Mucosa of descending colon (tissue), 3 donors: Measurements from ENCODE around the gene FFAR4. TPM values are rescaled to one million over a fixed set of nuclear protein-coding genes. Genes with fewer than 3 reads are reported as not detected.

ENCODE experiments used
- ATAC-seq: fragments of 200-7000 bp; cut with Tn5 transposase; one replicate; pipeline ENCODE4 v1.9.1; 2020; ENCODE audit warnings: mild to moderate bottlenecking, moderate library complexity
- DNase-seq, 3 donors: peaks; one replicate each; pipeline ENCODE4 v3.0.0-alpha.2; 2020
- H3K36me3 ChIP-seq: fragments of 200-600 bp; one replicate; pipeline ENCODE4 v1.8.0; 2021; ENCODE audit warnings: low read depth, mild to moderate bottlenecking
- H3K4me1 ChIP-seq: fragments of 200-600 bp; one replicate; pipeline ENCODE4 v1.8.0; 2021; ENCODE audit warnings: low read depth, mild to moderate bottlenecking
- H3K4me3 ChIP-seq: fragments of 200-600 bp; one replicate; pipeline ENCODE4 v1.8.0; 2021; ENCODE audit warnings: mild to moderate bottlenecking
- H3K9me3 ChIP-seq: fragments of 200-600 bp; one replicate; pipeline ENCODE4 v1.8.0; 2021; ENCODE audit warnings: mild to moderate bottlenecking
- intact Hi-C, 2 donors: fragments of 100-400 bp; cut with DNase I in 1 of 2; cut with micrococcal nuclease in 1 of 2; formaldehyde crosslinking; loops; one replicate each; pipeline versions ENCODE4 v1.11.0 to v1.11.1; 2022; cut with DNase I, micrococcal nuclease
- total RNA-seq, 3 donors: library from RNA; stranded (reverse); fragmentation: NEBNext Ultra II Directional in 2 of 3; extraction: Animal tissue kit (Norgen Biotek cat#: 25700) in 2 of 3; gene quantifications; one replicate each; pipeline versions ENCODE4 v1.2.1 to v1.2.4, GENCODE V29; 2021 to 2023
- TF ChIP-seq, protein P1 (sequence below): fragments of 200-600 bp; IDR thresholded peaks from one replicate; pipeline ENCODE4 v1.8.0; 2022; ENCODE audit warnings: antibody characterized with exemption, mild to moderate bottlenecking
- donor health status: DM: no; HTN: no; CAD: no; lungs with moderate emphysema.
- donor health status: DM: no; HTN: no; CAD: no.
- donor health status: DM: no; HTN: yes; CAD: no.

FFAR4 gene
- total RNA-seq, 3 donors from 2014 or later = 17.4 to 36.3 (median 28.7) TPM

DNA sequence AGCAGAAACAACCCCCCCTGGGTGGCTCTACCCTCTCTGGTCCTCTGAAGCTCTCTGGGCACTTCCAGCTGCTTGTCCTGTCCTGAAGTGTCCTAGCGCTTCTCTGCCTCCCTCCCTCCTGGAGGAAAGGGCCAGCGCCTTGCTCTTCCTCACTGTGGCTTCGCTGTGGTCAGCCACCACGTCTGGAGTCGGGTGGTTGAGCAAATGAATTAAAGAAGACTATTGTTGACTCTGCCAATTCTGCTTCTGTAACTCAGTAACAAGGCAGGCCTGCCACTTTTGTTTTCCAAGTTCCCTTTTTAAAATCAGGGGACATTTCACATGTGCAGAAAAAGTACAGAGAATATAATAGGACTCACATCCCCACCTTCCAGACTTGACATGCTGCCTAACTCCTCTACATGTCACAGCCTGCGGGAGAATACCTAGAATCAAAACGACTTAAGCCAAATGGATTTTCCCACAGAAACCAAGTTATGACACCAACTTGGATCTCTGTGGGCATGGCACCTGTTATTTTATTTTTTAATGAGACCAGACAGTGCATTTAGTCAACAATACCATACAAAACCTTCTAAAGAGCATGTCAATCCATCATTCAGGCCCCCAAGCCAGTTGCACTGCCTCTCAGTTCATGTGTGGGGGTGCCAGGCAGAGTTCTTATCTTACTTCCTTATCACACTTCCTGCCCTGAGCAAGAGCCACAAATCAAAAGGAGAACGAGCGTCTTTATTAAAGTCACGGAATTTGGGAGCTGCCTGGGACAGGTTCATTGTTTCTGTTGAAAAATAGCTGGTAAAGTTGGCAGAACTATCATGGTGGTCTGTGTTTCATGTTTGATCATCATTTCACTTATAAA, 6.8 kb downstream of the FFAR4 start:
- TF ChIP-seq, protein P1, sequence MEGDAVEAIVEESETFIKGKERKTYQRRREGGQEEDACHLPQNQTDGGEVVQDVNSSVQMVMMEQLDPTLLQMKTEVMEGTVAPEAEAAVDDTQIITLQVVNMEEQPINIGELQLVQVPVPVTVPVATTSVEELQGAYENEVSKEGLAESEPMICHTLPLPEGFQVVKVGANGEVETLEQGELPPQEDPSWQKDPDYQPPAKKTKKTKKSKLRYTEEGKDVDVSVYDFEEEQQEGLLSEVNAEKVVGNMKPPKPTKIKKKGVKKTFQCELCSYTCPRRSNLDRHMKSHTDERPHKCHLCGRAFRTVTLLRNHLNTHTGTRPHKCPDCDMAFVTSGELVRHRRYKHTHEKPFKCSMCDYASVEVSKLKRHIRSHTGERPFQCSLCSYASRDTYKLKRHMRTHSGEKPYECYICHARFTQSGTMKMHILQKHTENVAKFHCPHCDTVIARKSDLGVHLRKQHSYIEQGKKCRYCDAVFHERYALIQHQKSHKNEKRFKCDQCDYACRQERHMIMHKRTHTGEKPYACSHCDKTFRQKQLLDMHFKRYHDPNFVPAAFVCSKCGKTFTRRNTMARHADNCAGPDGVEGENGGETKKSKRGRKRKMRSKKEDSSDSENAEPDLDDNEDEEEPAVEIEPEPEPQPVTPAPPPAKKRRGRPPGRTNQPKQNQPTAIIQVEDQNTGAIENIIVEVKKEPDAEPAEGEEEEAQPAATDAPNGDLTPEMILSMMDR = no peak
- Histone ChIP-seq H3K36me3 (no peaks in the 10 kb centered on the region), H3K4me1 (peaks cover 15% of the 10 kb centered on the region), H3K4me3 (no peak overlapping the region), H3K9me3 (no peaks in the 10 kb centered on the region)
- intact Hi-C loops = no loop called here
- ATAC-seq (peak; percentile 58), DNase-seq (peak in 1 of 3 donors; percentile 54)

DNA sequence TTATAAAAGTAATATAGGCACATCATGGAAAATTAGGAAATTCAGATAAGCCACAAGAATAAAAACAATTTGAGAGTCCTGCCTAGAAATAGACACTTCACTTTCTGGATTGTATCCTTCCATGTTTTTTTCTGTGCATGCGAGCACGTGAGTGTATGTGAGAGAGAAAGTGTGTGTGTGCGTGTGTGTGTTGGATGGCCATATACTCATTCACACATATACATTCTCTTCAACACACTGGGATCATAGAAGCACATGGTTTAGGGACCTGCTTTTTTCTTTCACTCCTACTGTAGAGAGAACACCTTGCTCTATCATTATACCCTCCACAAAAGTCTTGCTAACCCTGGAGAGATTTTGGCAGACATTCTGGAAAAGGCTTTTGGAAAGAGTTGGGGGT, 7.5 kb downstream of the FFAR4 start:
- ATAC-seq (no peak), DNase-seq (no peak)
- intact Hi-C loops = no loop called here
- Histone ChIP-seq H3K4me1 (peaks cover 15% of the 10 kb centered on the region), H3K9me3 (no peaks in the 10 kb centered on the region), H3K36me3 (no peaks in the 10 kb centered on the region), H3K4me3 (no peak overlapping the region)
- TF ChIP-seq, protein P1 = no peak

DNA sequence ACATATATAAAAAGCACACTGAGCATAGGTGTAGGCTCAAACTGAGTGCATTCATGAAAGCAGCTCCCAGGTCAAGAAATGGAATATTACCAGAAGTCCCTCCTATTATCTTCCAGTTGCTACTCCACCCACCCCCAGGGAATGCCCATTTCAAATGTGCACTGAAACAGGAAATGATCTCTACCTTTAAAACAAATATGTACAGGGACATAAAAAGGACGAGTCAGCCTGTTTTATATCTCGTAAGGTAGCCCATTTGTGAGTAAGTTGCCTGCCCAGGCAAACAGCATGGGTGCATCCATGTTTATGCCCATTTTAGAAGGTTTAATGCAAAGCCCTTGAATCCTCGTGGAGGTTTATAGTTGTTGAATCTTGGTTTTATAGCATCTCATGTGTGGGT, 10.4 kb downstream of the FFAR4 start:
- TF ChIP-seq, protein P1 = no peak
- Histone ChIP-seq H3K9me3 (no peaks in the 10 kb centered on the region), H3K36me3 (no peaks in the 10 kb centered on the region), H3K4me1 (peaks cover 20% of the 10 kb centered on the region), H3K4me3 (no peak overlapping the region)
- ATAC-seq (peak; percentile 75), DNase-seq (peak in 1 of 3 donors; percentile 64)
- intact Hi-C loops = no loop called here

DNA sequence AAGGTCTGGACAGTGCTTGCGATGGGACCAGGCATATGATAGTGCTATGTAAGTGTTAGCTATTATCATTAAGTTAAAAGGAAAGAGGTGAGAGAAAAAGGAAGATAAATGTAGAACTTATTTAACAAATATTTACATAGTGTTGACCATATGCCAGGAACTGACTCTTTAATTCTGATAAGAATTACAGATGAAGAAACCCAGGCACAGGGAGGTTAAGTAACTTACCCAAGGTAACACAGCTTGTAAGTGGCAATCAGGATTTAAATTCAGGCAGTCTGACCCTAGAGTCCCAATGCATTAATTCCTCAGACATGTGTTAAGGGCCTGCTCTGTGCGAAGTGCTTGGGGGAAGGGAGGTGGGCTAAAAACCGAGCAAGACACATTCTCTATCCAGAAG, 11.1 kb downstream of the FFAR4 start:
- Histone ChIP-seq H3K36me3 (no peaks in the 10 kb centered on the region), H3K4me3 (no peak overlapping the region), H3K4me1 (peaks cover 18% of the 10 kb centered on the region), H3K9me3 (no peaks in the 10 kb centered on the region)
- DNase-seq (no peak), ATAC-seq (no peak)
- TF ChIP-seq, protein P1 = no peak
- intact Hi-C loops = no loop called here

DNA sequence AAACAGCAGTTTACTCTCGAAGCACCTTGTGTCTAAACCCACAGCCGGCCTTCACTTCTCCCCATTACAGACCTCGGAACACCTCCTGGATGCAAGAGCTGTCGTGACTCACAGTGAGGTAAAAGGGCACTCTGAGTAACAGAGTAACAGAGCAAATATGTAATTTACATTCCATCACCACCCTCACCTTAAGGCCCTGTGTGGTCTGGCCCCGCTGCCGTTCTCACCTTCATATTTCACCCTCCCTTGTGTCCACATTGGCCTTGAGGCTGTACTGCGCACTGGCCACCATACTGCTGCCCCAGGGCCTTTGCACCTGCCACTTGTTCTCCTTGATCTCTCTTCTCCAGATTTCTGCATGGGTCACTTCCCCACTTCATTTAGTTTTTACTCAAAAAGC, 12.6 kb downstream of the FFAR4 start:
- Histone ChIP-seq H3K9me3 (no peaks in the 10 kb centered on the region), H3K36me3 (no peaks in the 10 kb centered on the region), H3K4me1 (peaks cover 14% of the 10 kb centered on the region), H3K4me3 (no peak overlapping the region)
- peak; percentile 79 for ATAC-seq
- intact Hi-C loops = no loop called here
- TF ChIP-seq, protein P1 = no peak
- DNase-seq = no peak
